BLaER1 treated with 17β-estradiol and CSF1 and Interleukin-3, amounts not matched to agents 10 nM and 100 nM (cell line): ENCODE data around the gene BNC2.

Experiments used
- H3K27ac ChIP-seq, 11 experiments: shearing (Covaris generic); formaldehyde crosslinking; 2 replicates each; pipeline ENCODE4 v1.8.1; 2022
- H3K27me3 ChIP-seq, 11 experiments: shearing (Covaris generic); formaldehyde crosslinking; 2 replicates each; pipeline ENCODE4 v1.8.1; 2022
- H3K36me3 ChIP-seq, 11 experiments: shearing (Covaris generic); formaldehyde crosslinking; 2 replicates each; pipeline ENCODE4 v1.8.1; 2022
- H3K4me1 ChIP-seq, 10 experiments: shearing (Covaris generic); formaldehyde crosslinking; 2 replicates each; pipeline ENCODE4 v1.8.1; 2022
- H3K4me2 ChIP-seq, 11 experiments: shearing (Covaris generic); formaldehyde crosslinking; 2 replicates each; pipeline ENCODE4 v1.8.1; 2022
- H3K4me3 ChIP-seq, 10 experiments: shearing (Covaris generic); formaldehyde crosslinking; 2 replicates each; pipeline ENCODE4 v1.8.1; 2022
- H3K9ac ChIP-seq, 11 experiments: shearing (Covaris generic); formaldehyde crosslinking; 2 replicates each; pipeline ENCODE4 v1.8.1; 2022
- H3K9me3 ChIP-seq, 11 experiments: shearing (Covaris generic); formaldehyde crosslinking; replicated peaks in 1 of 11; 2 replicates each; pipeline ENCODE4 v1.8.1; 2022
- H4K20me1 ChIP-seq, 11 experiments: shearing (Covaris generic); formaldehyde crosslinking; 2 replicates each; pipeline ENCODE4 v1.8.1; 2022
- Cebpa-rat ChIP-seq, 11 experiments: shearing (Covaris generic); IDR thresholded peaks; 2 replicates each; pipeline ENCODE4 v1.8.1; 2022

BNC2 gene

DNA sequence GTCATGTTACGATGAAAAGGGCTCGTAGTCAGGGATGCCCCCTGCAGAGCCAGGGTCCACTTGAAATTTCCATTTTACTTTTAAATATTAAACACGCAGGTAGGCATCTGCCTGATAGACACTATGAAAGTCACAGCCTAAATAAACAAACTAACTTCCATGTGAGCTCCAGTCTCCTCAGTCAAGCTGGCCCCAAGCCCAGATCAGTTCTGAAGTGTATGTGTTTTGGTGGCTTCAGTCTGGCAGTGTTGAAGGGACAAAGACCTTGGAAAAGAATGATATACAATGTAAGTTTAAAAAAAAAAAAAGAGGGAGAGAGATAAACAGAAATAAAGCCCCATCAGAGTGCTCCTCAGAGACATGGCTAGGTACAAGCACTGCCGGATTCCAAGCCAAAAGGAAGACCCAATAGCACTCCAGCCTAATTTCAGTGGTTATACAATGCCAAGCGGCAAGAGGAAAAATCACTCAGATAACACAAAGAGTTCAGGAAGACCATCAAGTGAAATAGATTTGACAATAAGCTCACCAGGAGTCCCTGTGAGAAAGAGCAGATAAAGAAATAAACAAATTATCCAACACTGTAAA lies 181.0 kb downstream of the BNC2 start:
- H3K4me1 ChIP-seq, result peaks cover 0 to 45% (median 23%) of the 10 kb centered on the region in 10 experiments; a peak in 15 of 20 replicates
- no peaks in the 10 kb centered on the region for H3K27me3 ChIP-seq
- H3K9ac ChIP-seq, result no peak overlapping the region
- H3K4me3 ChIP-seq, result no peak overlapping the region
- no peaks in the 10 kb centered on the region for H3K36me3 ChIP-seq
- peaks cover 0 to 11% (median 0%) of the 10 kb centered on the region in 11 experiments; a peak in 3 of 22 replicates for H3K9me3 ChIP-seq
- peak overlapping the region in 6 of 11 experiments; percentile 35 to 64 (median 50); a peak in 8 of 22 replicates for H3K4me2 ChIP-seq
- H3K27ac ChIP-seq, result no peak overlapping the region; a peak in 1 of 22 replicates
- no peaks in the 10 kb centered on the region; a peak in 1 of 22 replicates for H4K20me1 ChIP-seq
- no peak for TF ChIP-seq Cebpa-rat (IDR thresholded peaks at IDR 0.05)

DNA sequence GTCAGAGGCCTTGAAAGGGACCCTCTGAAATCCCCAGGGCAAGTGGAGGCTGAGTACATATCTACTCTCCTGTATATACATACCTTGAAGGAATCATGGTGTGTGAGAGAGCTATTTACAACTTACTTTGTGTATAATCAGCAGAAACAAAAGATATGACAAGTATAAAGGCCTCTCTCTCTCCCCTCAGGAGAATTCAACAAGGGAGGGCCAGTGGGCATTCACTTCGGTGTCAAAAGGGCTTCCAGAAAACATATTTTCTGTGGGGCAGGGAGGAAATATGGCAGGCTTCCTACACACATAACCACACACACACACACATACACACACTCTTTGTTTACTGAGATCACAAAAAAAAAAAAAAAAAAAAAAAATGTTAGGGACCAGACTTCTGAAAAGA lies 181.7 kb downstream of the BNC2 start:
- no peak overlapping the region for H3K4me3 ChIP-seq
- TF ChIP-seq Cebpa-rat (IDR thresholded peaks at IDR 0.05), result no peak
- no peaks in the 10 kb centered on the region for H3K36me3 ChIP-seq
- H3K9ac ChIP-seq, result no peak overlapping the region
- H3K4me1 ChIP-seq, result peaks cover 0 to 51% (median 23%) of the 10 kb centered on the region in 10 experiments; a peak in 15 of 20 replicates
- H3K27me3 ChIP-seq, result no peaks in the 10 kb centered on the region
- no peaks in the 10 kb centered on the region; a peak in 1 of 22 replicates for H4K20me1 ChIP-seq
- H3K27ac ChIP-seq, result peak overlapping the region in 4 of 11 experiments; percentile 41 to 48 (median 45); a peak in 6 of 22 replicates
- H3K9me3 ChIP-seq, result peaks cover 0 to 14% (median 0%) of the 10 kb centered on the region in 11 experiments; a peak in 4 of 22 replicates
- peak overlapping the region in 7 of 11 experiments; percentile 22 to 64 (median 49); a peak in 12 of 22 replicates for H3K4me2 ChIP-seq

DNA sequence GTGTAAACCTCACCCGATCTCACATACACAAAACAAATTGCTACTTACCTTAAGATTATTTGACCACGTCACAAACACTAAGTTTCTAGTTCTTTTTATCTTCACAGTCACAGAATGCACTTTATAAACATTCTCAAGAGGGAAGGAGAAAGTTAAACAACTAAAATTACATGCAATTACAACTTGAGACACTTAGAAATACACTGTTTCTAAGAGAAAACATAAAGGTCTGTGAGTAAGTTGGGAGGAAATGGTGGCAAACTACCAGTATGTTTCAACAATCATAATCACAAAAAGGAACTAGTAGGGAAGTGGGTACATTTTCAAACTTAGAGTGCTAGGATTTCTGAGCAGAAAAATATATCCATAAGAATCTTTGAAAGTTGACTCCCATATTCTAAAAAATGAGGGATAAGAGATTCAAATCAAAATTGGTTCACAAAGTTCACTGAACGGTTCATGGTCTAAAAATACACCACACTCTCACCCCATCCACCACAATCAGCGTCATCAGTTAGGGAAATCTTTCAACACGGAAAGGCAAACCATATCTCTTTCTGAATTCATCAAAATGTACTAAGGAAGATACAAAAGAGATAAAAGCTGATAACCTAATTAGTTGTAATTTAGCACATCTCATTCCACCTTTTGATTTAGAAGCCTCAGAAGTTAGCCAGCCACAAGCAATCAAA lies 182.6 kb downstream of the BNC2 start:
- peaks cover 0 to 61% (median 32%) of the 10 kb centered on the region in 10 experiments; a peak in 17 of 20 replicates for H3K4me1 ChIP-seq

DNA sequence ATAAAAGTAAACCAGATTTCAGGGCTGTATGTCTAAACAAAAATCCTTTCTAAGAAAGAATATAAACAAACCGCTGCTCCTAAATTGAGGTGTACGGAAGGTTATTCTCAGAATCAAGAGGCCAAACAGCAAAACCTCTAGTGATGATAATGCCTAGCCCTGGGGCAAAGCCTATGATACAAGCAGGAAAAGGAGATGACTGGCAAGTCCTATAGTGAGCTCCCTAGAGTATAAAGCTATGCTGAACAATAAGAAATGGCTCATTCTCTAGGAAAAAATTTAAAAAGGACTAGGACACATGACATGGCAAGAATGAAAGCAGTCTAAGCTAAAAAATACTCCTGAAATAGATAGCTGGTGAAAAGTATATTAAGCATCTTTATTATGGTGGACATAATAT lies 187.1 kb downstream of the BNC2 start:
- TF ChIP-seq Cebpa-rat (IDR thresholded peaks at IDR 0.05), result no peak
- peaks cover 0 to 14% (median 0%) of the 10 kb centered on the region in 11 experiments; a peak in 3 of 22 replicates for H3K9me3 ChIP-seq
- no peak overlapping the region for H3K4me3 ChIP-seq
- H3K27me3 ChIP-seq, result no peaks in the 10 kb centered on the region
- peaks cover 24 to 89% (median 67%) of the 10 kb centered on the region in 10 experiments for H3K4me1 ChIP-seq
- peak overlapping the region in 1 of 11 experiments; percentile 22; a peak in 1 of 22 replicates for H3K9ac ChIP-seq
- H3K27ac ChIP-seq, result peak overlapping the region in 2 of 11 experiments; percentile 76 to 84; a peak in 3 of 22 replicates
- H4K20me1 ChIP-seq, result peaks cover 0 to 8% (median 0%) of the 10 kb centered on the region in 11 experiments; a peak in 1 of 22 replicates
- peak overlapping the region in 9 of 11 experiments; percentile 54 to 85 (median 77); a peak in 15 of 22 replicates for H3K4me2 ChIP-seq
- no peaks in the 10 kb centered on the region for H3K36me3 ChIP-seq

More for the DNA sequence above, 182.6 kb downstream of the BNC2 start:
- no peak overlapping the region for H3K4me3 ChIP-seq
- H3K4me2 ChIP-seq, result peak overlapping the region in 9 of 11 experiments; percentile 30 to 64 (median 49); a peak in 15 of 22 replicates
- H3K9me3 ChIP-seq, result peaks cover 0 to 14% (median 0%) of the 10 kb centered on the region in 11 experiments; a peak in 4 of 22 replicates
- no peak for TF ChIP-seq Cebpa-rat (IDR thresholded peaks at IDR 0.05)
- no peaks in the 10 kb centered on the region for H3K36me3 ChIP-seq
- H3K27ac ChIP-seq, result peak overlapping the region in 5 of 11 experiments; percentile 17 to 48 (median 34); a peak in 7 of 22 replicates
- peaks cover 0 to 5% (median 0%) of the 10 kb centered on the region in 11 experiments; a peak in 1 of 22 replicates for H4K20me1 ChIP-seq
- no peak overlapping the region for H3K9ac ChIP-seq
- H3K27me3 ChIP-seq, result no peaks in the 10 kb centered on the region

DNA sequence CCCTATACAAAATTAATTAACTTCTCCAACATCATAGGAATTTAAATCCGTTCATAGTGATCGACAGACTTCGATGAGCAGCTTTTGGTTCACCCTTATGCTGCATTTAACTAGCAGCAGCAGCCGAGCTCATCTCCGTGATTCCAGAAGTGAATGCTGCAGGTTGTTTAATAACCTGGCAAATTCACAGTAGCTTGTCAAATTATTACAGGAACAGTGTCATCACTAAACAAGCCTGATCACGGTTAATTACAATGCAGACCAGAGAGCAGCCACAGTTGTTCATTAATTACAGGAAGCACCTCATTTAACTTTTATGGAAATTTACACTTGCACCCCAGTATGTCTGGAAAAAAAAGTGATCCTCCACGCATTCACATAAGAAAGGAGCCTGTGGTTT lies 188.2 kb downstream of the BNC2 start:
- peaks cover 0 to 14% (median 0%) of the 10 kb centered on the region in 11 experiments; a peak in 3 of 22 replicates for H3K9me3 ChIP-seq
- no peak for TF ChIP-seq Cebpa-rat (IDR thresholded peaks at IDR 0.05)
- no peaks in the 10 kb centered on the region for H3K36me3 ChIP-seq
- H3K4me3 ChIP-seq, result no peak overlapping the region
- peaks cover 0 to 8% (median 0%) of the 10 kb centered on the region in 11 experiments; a peak in 1 of 22 replicates for H4K20me1 ChIP-seq
- H3K27ac ChIP-seq, result peak overlapping the region in 4 of 11 experiments; percentile 49 to 84 (median 77); a peak in 5 of 22 replicates
- H3K27me3 ChIP-seq, result no peaks in the 10 kb centered on the region
- H3K9ac ChIP-seq, result peak overlapping the region in 2 of 11 experiments; percentile 4 to 7; a peak in 1 of 22 replicates
- H3K4me2 ChIP-seq, result peak overlapping the region in 10 of 11 experiments; percentile 22 to 85 (median 76); a peak in 19 of 22 replicates
- H3K4me1 ChIP-seq, result peaks cover 24 to 84% (median 57%) of the 10 kb centered on the region in 10 experiments

DNA sequence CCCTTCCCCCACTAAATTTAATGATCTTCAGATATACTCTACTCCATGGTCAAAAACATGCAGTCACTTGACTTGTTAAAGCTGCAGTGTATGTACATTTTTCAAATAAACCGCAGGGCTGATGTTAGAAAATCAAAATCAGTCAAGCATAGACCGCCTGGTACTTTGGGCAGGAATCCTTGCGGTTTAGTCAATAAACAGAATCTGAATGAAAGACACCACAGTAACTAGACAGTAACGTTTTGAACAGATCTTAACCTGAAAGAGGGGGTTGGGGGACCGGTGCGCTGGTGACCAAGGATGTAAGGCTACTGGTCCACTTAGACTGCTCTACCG lies 188.8 kb downstream of the BNC2 start:
- peak overlapping the region in 4 of 11 experiments; percentile 49 to 84 (median 77); a peak in 8 of 22 replicates for H3K27ac ChIP-seq
- peaks cover 0 to 8% (median 0%) of the 10 kb centered on the region in 11 experiments; a peak in 1 of 22 replicates for H4K20me1 ChIP-seq
- H3K9me3 ChIP-seq, result peaks cover 0 to 14% (median 0%) of the 10 kb centered on the region in 11 experiments; a peak in 3 of 22 replicates
- no peak for TF ChIP-seq Cebpa-rat (IDR thresholded peaks at IDR 0.05)
- no peak overlapping the region; a peak in 1 of 20 replicates for H3K4me3 ChIP-seq
- peak overlapping the region; percentile 21 to 85 (median 75); a peak in 21 of 22 replicates for H3K4me2 ChIP-seq
- no peaks in the 10 kb centered on the region for H3K36me3 ChIP-seq
- no peaks in the 10 kb centered on the region for H3K27me3 ChIP-seq
- peak overlapping the region in 4 of 11 experiments; percentile 7 to 54 (median 27); a peak in 7 of 22 replicates for H3K9ac ChIP-seq
- peaks cover 24 to 78% (median 54%) of the 10 kb centered on the region in 10 experiments for H3K4me1 ChIP-seq

DNA sequence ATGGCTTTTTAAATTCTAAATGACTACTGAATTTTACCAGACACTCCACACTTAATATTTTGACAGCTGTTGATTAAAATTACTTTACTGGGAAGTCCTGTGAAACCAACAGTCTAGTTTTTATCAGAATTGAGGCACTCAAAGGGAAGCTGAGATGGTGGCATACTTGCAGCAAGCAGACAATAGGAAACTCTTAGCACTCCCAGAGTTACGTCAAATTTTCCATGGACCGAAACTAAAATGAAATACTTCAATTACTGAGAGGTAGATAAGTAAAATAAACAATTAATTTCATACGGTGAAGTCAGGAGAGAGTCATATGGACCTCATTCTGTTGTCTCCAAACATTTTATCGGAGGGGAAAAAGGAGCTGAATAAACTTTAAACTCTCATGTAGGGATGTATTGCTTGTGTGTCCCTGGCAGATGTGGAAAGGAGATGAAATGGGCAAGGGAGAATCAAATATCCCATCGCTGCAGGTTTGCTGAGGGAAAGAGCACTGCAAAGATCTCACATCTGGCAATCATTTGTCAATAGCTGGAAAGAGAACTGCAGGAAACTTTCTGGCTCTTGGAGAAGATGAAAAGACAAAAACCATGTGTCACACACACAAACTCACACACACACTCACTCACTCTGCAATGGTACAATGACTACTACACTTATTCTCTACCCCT lies 189.4 kb downstream of the BNC2 start:
- Histone ChIP-seq H4K20me1 (peaks cover 0 to 8% (median 0%) of the 10 kb centered on the region in 11 experiments; a peak in 1 of 22 replicates), H3K4me2 (peak overlapping the region; percentile 21 to 85 (median 75); a peak in 21 of 22 replicates), H3K27me3 (no peaks in the 10 kb centered on the region), H3K9me3 (peaks cover 0 to 14% (median 0%) of the 10 kb centered on the region in 11 experiments; a peak in 3 of 22 replicates), H3K36me3 (no peaks in the 10 kb centered on the region), H3K4me1 (peaks cover 24 to 74% (median 54%) of the 10 kb centered on the region in 10 experiments), H3K9ac (peak overlapping the region in 3 of 11 experiments; percentile 22 to 54 (median 32); a peak in 2 of 22 replicates), H3K27ac (peak overlapping the region in 4 of 11 experiments; percentile 49 to 84 (median 77); a peak in 8 of 22 replicates), H3K4me3 (no peak overlapping the region; a peak in 1 of 20 replicates)
- no peak for TF ChIP-seq Cebpa-rat (IDR thresholded peaks at IDR 0.05)

DNA sequence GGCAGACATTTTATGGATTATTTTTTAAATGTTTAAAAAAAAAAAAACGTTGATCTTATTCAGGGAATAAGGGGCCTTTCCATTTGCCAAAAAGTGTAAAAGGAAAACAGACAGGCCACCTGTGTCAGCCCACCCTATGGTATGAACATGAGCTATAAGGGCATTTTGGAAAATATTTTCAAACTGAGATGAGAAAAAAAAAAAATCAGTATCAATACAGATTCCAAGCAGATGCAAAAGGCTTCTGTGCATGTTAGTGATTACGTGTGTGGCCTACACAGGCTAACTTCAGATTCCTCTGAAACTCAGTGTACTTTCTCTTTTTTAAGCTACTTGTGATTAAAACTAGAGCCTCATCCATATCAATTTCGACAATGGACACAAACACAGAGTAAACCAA lies 189.9 kb downstream of the BNC2 start:
- Histone ChIP-seq H4K20me1 (peaks cover 0 to 8% (median 0%) of the 10 kb centered on the region in 11 experiments; a peak in 1 of 22 replicates), H3K27ac (peak overlapping the region in 4 of 11 experiments; percentile 49 to 84 (median 77); a peak in 6 of 22 replicates), H3K4me1 (peaks cover 24 to 71% (median 54%) of the 10 kb centered on the region in 10 experiments), H3K4me2 (peak overlapping the region in 9 of 11 experiments; percentile 54 to 85 (median 77); a peak in 15 of 22 replicates), H3K27me3 (no peaks in the 10 kb centered on the region), H3K9ac (peak overlapping the region in 1 of 11 experiments; percentile 22; a peak in 1 of 22 replicates), H3K4me3 (no peak overlapping the region), H3K36me3 (no peaks in the 10 kb centered on the region), H3K9me3 (peaks cover 0 to 14% (median 0%) of the 10 kb centered on the region in 11 experiments; a peak in 3 of 22 replicates)
- TF ChIP-seq Cebpa-rat (IDR thresholded peaks at IDR 0.05), result no peak
